NCI-H226 (cell line): ENCODE data around the gene NUCKS1.
"Not testable (repeated sequence)": the region's sequence is repeated elsewhere in the genome, so short reads cannot be mapped to it uniquely, and the experiment has no call there.

Source experiments
- DNase-seq: peaks from one replicate; pipeline ENCODE4 v3.0.0-alpha.2; 2015

Gene NUCKS1

GRCh38 chr1:205726619-205727125, 23.3 kb downstream of the NUCKS1 start:
- DNase-seq: no peak

GRCh38 chr1:205725514-205725913, 24.5 kb downstream of the NUCKS1 start:
- no peak for DNase-seq

- not testable (repeated sequence) for DNase-seq
Observed at GRCh38 chr1:205720740-205721139, 29.2 kb downstream of the NUCKS1 start.

- no peak for DNase-seq
Observed at GRCh38 chr1:205719762-205720161, 30.2 kb downstream of the NUCKS1 start.

- DNase-seq: no peak
Observed at GRCh38 chr1:205719015-205719414, 31.0 kb downstream of the NUCKS1 start.

DNA sequence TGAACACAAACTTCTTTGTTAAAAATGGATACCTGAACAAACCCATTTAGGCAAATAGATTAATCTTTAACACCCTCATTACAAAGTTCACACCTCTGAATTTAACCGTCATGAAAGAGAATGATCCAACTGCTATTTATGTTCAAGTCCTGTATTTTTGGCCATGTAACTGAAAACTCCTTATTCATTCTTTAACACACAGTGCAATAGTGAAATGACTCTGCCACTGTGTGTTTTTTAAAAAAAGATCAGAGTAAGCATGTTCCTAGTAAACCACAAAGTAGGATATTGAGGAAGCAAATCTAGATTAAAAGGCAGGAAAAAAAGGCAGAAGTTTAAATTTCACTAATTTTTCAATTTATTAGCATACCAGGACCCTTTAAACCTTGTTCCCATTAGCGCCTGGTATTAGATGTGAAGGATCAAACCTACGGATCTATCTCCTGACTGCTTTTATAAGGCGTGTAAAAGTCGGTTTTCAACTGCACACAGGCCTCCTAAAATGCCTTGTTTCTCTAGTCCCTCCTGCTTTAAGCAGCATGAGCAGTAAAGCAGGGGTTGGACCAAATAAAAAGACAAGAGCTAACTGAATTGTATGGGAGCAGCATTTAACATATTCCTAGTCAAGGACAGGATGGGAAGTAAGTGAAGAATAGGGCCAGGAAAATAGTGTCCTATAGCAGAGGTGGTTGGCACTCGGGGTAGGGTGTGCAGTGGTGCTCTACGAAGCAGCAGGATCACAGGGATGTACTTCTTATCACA, 33.4 kb downstream of the NUCKS1 start:
- DNase-seq: no peak

- DNase-seq: no peak
Observed at GRCh38 chr1:205715628-205716027, 34.4 kb downstream of the NUCKS1 start.

- no peak for DNase-seq
Observed at GRCh38 chr1:205714906-205715246, 35.1 kb downstream of the NUCKS1 start.

DNA sequence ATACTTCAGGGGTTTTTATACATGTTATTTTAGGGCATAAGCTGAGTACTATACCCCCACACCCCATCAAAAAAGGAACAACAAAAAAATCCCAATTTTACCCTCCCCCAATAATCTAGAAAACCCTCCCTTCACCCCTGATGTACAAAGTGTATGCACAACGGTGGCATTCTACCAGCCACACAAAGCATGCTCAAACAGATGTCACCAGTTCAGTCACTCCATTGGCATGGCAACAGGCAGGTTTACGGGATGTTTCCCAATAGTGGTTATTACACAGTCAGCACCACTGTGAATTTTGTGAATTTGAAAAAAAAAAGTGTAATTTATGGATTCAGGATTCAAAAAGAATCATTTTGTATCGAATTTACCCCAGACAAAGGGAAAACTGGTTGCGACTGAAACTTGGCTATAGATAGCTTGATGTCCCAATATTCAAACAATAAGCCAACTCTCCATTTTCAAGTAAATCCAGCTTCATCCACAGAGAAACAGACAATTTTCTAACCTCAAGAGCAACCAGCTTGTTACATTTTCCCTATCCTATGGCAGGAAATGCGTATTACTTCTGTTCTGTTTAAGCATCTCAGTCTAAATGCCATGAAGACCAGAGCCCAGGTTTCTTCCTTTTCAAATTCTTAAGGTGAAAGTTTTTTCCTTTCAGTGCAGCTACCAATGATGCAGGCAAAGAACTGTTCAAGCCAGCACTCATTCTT, 35.6 kb downstream of the NUCKS1 start:
- no peak for DNase-seq

- DNase-seq: peak; percentile 32
Observed at GRCh38 chr1:205711105-205712048, 38.6 kb downstream of the NUCKS1 start.

GRCh38 chr1:205710201-205711062, 39.5 kb downstream of the NUCKS1 start:
- DNase-seq: no peak

- no peak for DNase-seq
Observed at GRCh38 chr1:205709640-205710039, 40.3 kb downstream of the NUCKS1 start.

DNA sequence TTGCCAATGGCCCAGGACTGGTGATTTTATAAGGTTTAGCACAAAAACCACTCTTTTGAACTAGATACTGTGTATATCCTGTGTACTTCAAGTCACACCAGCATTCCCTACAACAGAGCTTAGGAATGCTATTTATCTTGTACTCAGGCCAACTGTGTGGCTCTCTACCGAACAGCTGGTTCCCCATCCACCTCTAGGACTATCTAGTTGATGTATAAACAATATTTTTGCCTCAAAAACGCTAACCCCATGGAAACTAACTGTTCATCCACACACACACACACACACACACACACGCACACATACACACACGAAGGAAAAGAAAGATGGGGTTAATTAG, 41.0 kb downstream of the NUCKS1 start:
- DNase-seq: no peak

DNA sequence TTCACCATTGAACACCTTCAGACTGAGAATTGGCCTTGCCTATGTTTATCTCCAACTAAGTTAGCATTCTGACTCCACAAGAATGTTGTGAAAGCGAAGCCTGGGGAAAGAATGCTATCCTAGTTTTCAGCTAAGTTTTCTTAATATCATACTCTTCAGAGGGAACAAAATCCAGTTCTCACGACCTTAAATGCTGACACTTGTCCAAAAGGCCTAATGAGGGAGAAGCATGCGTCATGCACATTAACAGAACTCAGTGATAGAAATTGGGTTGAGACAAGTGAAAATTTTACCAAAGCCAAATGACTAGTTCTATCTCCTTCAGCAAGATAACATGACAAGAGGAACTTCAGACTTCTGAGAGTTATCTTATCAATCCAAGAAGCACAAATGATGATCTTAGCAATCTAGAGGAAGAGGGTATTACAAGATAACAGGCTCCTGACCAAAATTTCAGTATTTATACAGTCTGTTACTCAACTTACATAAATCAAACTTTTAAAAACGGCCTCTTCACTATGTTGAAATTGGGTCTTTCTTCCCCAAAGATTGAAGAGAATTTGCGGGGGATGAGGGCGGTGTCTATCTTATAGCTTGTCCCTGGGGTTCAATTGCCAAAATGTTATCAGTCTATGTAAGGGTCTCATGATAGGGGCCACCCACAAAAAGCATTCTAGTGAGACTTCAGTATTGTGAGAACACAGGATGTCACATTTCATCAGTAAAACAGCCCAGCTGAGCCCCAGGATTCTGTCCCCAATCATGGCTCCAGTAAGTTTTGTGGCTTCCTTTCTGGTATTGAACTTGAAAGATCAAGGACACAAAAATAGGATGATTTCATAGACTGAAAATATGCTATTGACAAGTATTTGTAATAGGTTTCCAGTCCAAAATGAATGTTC, 43.1 kb downstream of the NUCKS1 start:
- no peak for DNase-seq

DNA sequence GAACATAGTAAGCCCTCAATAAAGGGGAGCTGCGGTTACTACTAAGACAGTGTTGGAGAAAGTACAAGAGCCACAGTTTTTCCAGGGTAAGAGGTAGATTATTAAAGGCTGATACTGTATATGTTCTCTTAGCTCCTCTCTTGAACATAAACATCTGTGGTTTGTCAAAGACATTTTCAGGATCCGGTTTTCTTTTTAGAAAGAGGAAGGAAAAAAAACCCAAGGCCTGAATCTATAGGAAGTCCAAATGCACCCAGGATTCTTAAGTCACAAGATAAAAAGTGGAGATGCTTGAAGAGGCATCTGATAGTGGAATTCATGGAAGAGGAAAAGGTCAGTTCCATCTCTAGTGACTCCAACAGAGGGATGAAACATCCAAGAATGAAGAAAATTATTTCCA, 45.1 kb downstream of the NUCKS1 start:
- no peak for DNase-seq

DNA sequence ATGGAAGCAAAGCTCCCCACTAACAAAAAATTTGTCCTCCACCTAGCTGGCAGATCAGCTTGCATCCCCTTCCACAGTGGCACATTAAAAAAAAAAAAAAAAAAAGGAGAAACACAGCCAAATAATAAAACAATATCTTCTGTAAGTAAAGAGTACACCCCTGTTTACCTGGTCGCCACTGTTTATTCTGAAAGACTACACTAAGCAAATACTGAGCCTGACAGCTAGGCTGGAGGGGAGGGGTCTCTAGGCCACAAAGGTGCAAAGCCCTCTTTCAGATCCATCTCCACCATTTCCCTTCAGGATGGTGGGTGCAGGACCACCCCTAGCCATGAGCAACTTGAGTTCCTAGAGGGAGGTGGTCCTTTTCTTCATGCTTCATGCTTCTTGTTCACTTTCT, 46.9 kb downstream of the NUCKS1 start:
- no peak for DNase-seq

DNA sequence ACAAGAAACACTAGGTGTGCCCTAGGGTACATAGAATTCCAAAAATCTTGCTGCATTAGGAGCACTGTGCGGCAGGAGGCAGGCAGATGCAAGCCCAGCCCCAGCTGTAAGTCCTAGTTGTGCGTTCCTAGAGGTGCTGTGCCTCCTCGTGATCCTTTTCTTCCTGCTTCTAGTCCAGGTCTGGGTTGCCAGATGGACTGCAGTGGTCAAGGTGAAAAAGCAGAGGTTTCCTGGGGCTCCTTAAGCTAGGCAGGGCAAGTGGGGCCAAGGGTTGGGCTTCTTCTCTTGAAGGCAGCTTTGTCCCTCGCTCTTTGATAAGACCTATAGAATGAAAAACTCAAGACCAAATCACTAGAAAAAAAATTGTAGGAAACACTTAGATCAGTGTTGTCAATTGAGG, 48.1 kb downstream of the NUCKS1 start:
- DNase-seq: no peak

- DNase-seq: no peak
Observed at GRCh38 chr1:205701420-205701819, 48.6 kb downstream of the NUCKS1 start.

GRCh38 chr1:205700865-205701401, 49.0 kb downstream of the NUCKS1 start:
- no peak for DNase-seq

- DNase-seq: no peak
Observed at GRCh38 chr1:205699416-205699815, 50.6 kb downstream of the NUCKS1 start.

- DNase-seq: no peak
Observed at GRCh38 chr1:205698921-205699320, 51.1 kb downstream of the NUCKS1 start.
